DND-41 (cell line): ENCODE results near the gene AFG3L2.

Experiments used
- CTCF ChIP-seq: IDR thresholded peaks from 2 replicates; pipeline ENCODE4 v1.5.1; 2012; ENCODE audit warnings: borderline replicate concordance, low read length, moderate library complexity, mild to moderate bottlenecking; ENCODE audit not compliant: poor library complexity, severe bottlenecking; ENCODE audit errors: extremely low read depth
- EZH2 ChIP-seq: IDR thresholded peaks from 3 replicates; pipeline ENCODE4 v1.6.1; 2012; ENCODE audit warnings: borderline replicate concordance, low read depth, mild to moderate bottlenecking, moderate library complexity, low read length, inconsistent platforms; ENCODE audit not compliant: severe bottlenecking

- TF ChIP-seq CTCF (peak; percentile 2), EZH2 (no peak)
Measured at GRCh38 chr18:12376754-12377555, at the start of gene AFG3L2.
